HepG2 (cell line): ENCODE results near the gene DPEP1. TPM values are rescaled to one million over a fixed set of nuclear protein-coding genes. Genes with fewer than 3 reads are reported as not detected.
A peak's percentile ranks its signal among the peaks of the same experiment; 100 is the strongest.

Experiments
- ATAD3A ChIP-seq: sonication (generic); formaldehyde crosslinking; IDR thresholded peaks from 2 replicates; pipeline ENCODE4 v1.4.0; 2020; ENCODE audit warnings: missing genetic modification reagents
- ATF1 ChIP-seq: IDR thresholded peaks from 2 replicates; pipeline ENCODE4 v1.6.1; 2016; ENCODE audit warnings: mild to moderate bottlenecking, control low read depth
- ATM ChIP-seq: fragments of 450-650 bp; IDR thresholded peaks from 2 replicates; pipeline ENCODE4 v1.7.1; 2017; ENCODE audit warnings: mild to moderate bottlenecking, borderline replicate concordance
- KLF16 ChIP-seq, 2 experiments: sonication (generic) in 1 of 2; formaldehyde crosslinking in 1 of 2; IDR thresholded peaks; 2 replicates each; pipeline versions ENCODE4 v1.6.1 to v1.8.0; 2016 to 2023; ENCODE audit warnings: missing genetic modification reagents in 2 of 2, missing compliant biosample characterization in 1 of 2
- MLLT10 ChIP-seq: sonication (generic); formaldehyde crosslinking; IDR thresholded peaks from 2 replicates; pipeline ENCODE4 v1.4.0; 2020; ENCODE audit warnings: missing genetic modification reagents
- MXI1 ChIP-seq: IDR thresholded peaks from 3 replicates; pipeline ENCODE4 v1.6.1; 2012; ENCODE audit warnings: low read depth, low read length, inconsistent platforms, borderline replicate concordance
- NAIF1 ChIP-seq: sonication (generic); formaldehyde crosslinking; IDR thresholded peaks from 2 replicates; pipeline ENCODE4 v1.5.0; 2020; ENCODE audit warnings: mild to moderate bottlenecking, missing genetic modification reagents, borderline replicate concordance
- NFE2 ChIP-seq: sonication (generic); formaldehyde crosslinking; IDR thresholded peaks from 2 replicates; pipeline ENCODE4 v1.4.0; 2020; ENCODE audit warnings: missing genetic modification reagents
- NFE2L1 ChIP-seq: sonication (generic); formaldehyde crosslinking; IDR thresholded peaks from 2 replicates; pipeline ENCODE4 v1.4.0; 2020; ENCODE audit warnings: missing genetic modification reagents, mild to moderate bottlenecking, borderline replicate concordance
- RARG ChIP-seq: sonication (generic); formaldehyde crosslinking; IDR thresholded peaks from 2 replicates; pipeline ENCODE4 v1.4.0; 2020; ENCODE audit warnings: low read depth, mild to moderate bottlenecking, missing genetic modification reagents
- RBAK ChIP-seq: sonication (generic); formaldehyde crosslinking; IDR thresholded peaks from 2 replicates; pipeline ENCODE4 v1.5.1; 2020; ENCODE audit warnings: mild to moderate bottlenecking, missing genetic modification reagents
- RFXAP ChIP-seq: sonication (generic); formaldehyde crosslinking; IDR thresholded peaks from 2 replicates; pipeline ENCODE4 v1.4.0; 2020; ENCODE audit warnings: missing genetic modification reagents, borderline replicate concordance
- SIX1 ChIP-seq: sonication (generic); formaldehyde crosslinking; IDR thresholded peaks from 2 replicates; pipeline ENCODE4 v1.4.0; 2020; ENCODE audit warnings: missing genetic modification reagents, borderline replicate concordance
- STAT6 ChIP-seq: sonication (generic); formaldehyde crosslinking; IDR thresholded peaks from 2 replicates; pipeline ENCODE4 v1.4.0; 2020; ENCODE audit warnings: missing genetic modification reagents, mild to moderate bottlenecking, borderline replicate concordance
- TBX2 ChIP-seq: sonication (generic); formaldehyde crosslinking; IDR thresholded peaks from 2 replicates; pipeline ENCODE4 v1.5.0; 2020; ENCODE audit warnings: missing genetic modification reagents, mild to moderate bottlenecking, borderline replicate concordance
- ZBTB44 ChIP-seq: sonication (generic); formaldehyde crosslinking; IDR thresholded peaks from 2 replicates; pipeline ENCODE4 v1.4.0; 2020; ENCODE audit warnings: missing genetic modification reagents
- ZBTB8A ChIP-seq: sonication (generic); formaldehyde crosslinking; IDR thresholded peaks from 2 replicates; pipeline ENCODE4 v1.4.0; 2020; ENCODE audit warnings: mild to moderate bottlenecking, low read depth, missing genetic modification reagents, borderline replicate concordance
- ZNF124 ChIP-seq: sonication (generic); formaldehyde crosslinking; IDR thresholded peaks from 2 replicates; pipeline ENCODE4 v1.4.0; 2020; ENCODE audit warnings: missing genetic modification reagents
- ZNF180 ChIP-seq: sonication (generic); formaldehyde crosslinking; IDR thresholded peaks from 2 replicates; pipeline ENCODE4 v1.4.0; 2020; ENCODE audit warnings: low read depth, missing genetic modification reagents, borderline replicate concordance
- ZNF263 ChIP-seq: sonication (generic); formaldehyde crosslinking; IDR thresholded peaks from 2 replicates; pipeline ENCODE4 v1.4.0; 2020; ENCODE audit warnings: missing genetic modification reagents
- ZNF431 ChIP-seq: sonication (generic); formaldehyde crosslinking; IDR thresholded peaks from 2 replicates; pipeline ENCODE4 v1.9.0; 2022; ENCODE audit warnings: missing genetic modification reagents, low read depth, mild to moderate bottlenecking, borderline replicate concordance
- ZNF513 ChIP-seq: sonication (generic); formaldehyde crosslinking; conservative IDR thresholded peaks from 2 replicates; pipeline ENCODE4 v1.5.0; 2020; ENCODE audit warnings: missing genetic modification reagents
- ZNF577 ChIP-seq: sonication (generic); formaldehyde crosslinking; IDR thresholded peaks from 2 replicates; pipeline ENCODE4 v1.4.0; 2020; ENCODE audit warnings: mild to moderate bottlenecking, low read depth, missing genetic modification reagents, borderline replicate concordance
- ZSCAN22 ChIP-seq: sonication (generic); formaldehyde crosslinking; IDR thresholded peaks from 2 replicates; pipeline ENCODE4 v1.4.0; 2020; ENCODE audit warnings: mild to moderate bottlenecking, missing genetic modification reagents
- polyA plus RNA-seq, 8 experiments: library from polyadenylated mRNA; depleted of rRNA in 3 of 8; stranded (reverse) in 7 of 8; unstranded in 1 of 8; fragments of >200 nt; fragmentation: Illumina TruSeq in 4 of 8; extraction: Trizol in 4 of 8; gene quantifications; 2 replicates each; pipeline versions ENCODE4 v1.2.1 to v1.2.3, GENCODE V29; 2011 to 2016; ENCODE audit warnings: low read depth in 4 of 8, missing spikeins in 1 of 8, mixed read lengths in 1 of 8; ENCODE audit not compliant: insufficient read depth in 1 of 8
- total RNA-seq, 5 experiments: library from RNA; depleted of rRNA; stranded (reverse); fragments of >200 nt; fragmentation: Illumina TruSeq; extraction: Trizol; gene quantifications; 2 replicates each; pipeline ENCODE4 v1.2.3, GENCODE V29; 2016; ENCODE audit warnings: low read depth in 1 of 5

The DPEP1 gene
- total and polyA plus RNA-seq, 2 of the 13 experiments (the other 11 are each of a cell fraction or from before 2014, with no cell fraction given) = 37.6 to 52.2 TPM

- TF ChIP-seq ZNF513 (CRISPR knock-in tag) (peak; percentile 38; the same call in 1 of the 2 replicates), MXI1 (peak; percentile 99), ZNF180 (CRISPR knock-in tag) (0 out of 2 replicates have a peak, but pooled peaks have one; percentile 61), SIX1 (CRISPR knock-in tag) (peak; percentile 57; the same call in 1 of the 2 replicates), RBAK (peak; percentile 45; the same call in 1 of the 2 replicates), ATAD3A (CRISPR knock-in tag) (no peak; the same call in 1 of the 2 replicates), ZBTB44 (CRISPR knock-in tag) (no peak; the same call in 1 of the 2 replicates), TBX2 (peak; percentile 99), ZNF431 (CRISPR knock-in tag) (peak; percentile 98; the same call in 1 of the 2 replicates), ZBTB8A (CRISPR knock-in tag) (peak; percentile 76; the same call in 1 of the 2 replicates), RARG (CRISPR knock-in tag) (peak; percentile 94; the same call in 1 of the 2 replicates), NFE2 (CRISPR knock-in tag) (no peak), STAT6 (peak; percentile 97), MLLT10 (CRISPR knock-in tag) (no peak), KLF16 (CRISPR knock-in tag; IDR thresholded peaks at IDR 0.05) (peak; percentile 72 to 100; a peak in 2 of 4 replicates), NAIF1 (peak; percentile 97), NFE2L1 (CRISPR knock-in tag) (no peak), ATM (no peak), ZNF577 (CRISPR knock-in tag) (0 out of 2 replicates have a peak, but pooled peaks have one; percentile 62), RFXAP (CRISPR knock-in tag) (peak; percentile 97), ZNF124 (peak; percentile 98), ZSCAN22 (CRISPR knock-in tag) (peak; percentile 82; the same call in 1 of the 2 replicates), ATF1 (no peak), ZNF263 (peak; percentile 86)
Measured at GRCh38 chr16:89687092-89687940, 73.9 kb downstream of the DPEP1 start (continued).
